ENCODE data around the gene MYLK4. TPM values are rescaled to one million over a fixed set of nuclear protein-coding genes. Genes with fewer than 3 reads are reported as not detected.

The MYLK4 gene
- total RNA-seq, 1 experiment from 2014 or later = 0.85 TPM

DNA sequence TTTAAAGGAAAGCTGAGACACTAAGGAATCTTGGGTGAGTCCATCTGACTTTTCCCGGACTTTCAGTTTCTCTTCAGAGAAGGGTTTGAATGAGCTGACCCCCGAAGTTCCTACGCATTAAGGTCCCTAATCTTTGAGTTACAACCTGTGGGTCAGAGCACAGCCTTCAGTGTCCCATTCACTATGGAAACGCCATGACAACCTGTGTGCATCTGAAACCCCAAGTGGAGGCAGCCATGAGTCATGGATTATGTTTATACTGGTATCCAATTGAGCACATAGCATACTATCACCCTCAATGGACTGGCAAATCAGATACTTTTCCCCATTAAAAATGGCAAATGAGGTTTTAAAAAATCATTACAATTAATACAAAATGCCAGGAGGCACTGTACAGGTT is 11.4 kb downstream of the MYLK4 start:
- ChIA-PET CTCF (no interaction called here), POLR2A (no interaction called here)
- intact Hi-C loops (cut with micrococcal nuclease; ENCODE audit: unreplicated experiment) (no loop called here), in situ Hi-C loops (cut with HindIII; ENCODE audit: low pct_unique_long_range_greater_than_20kb, low sequenced_read_pairs) (no loop called here)
- BruUV-seq (replicated peaks) = no TSS peak
- no peak overlapping the region for H3K27ac ChIP-seq (ENCODE audit: low read length)
- DNase-seq (ENCODE audit: low read depth, low spot score) (no peak), ATAC-seq (no peak)
- H3K36me3 ChIP-seq (ENCODE audit: control insufficient read depth, insufficient read depth, low read length) = no peaks in the 10 kb centered on the region
- H3K4me1 ChIP-seq (ENCODE audit: control insufficient read depth, insufficient read depth, low read length) = no peaks in the 10 kb centered on the region
- H3K27me3 ChIP-seq (ENCODE audit: control insufficient read depth, insufficient read depth, low read length) = no peaks in the 10 kb centered on the region
- H3K9me3 ChIP-seq (ENCODE audit: control insufficient read depth, insufficient read depth, low read depth, low read length) = no peaks in the 10 kb centered on the region
- no peak overlapping the region for H3K4me3 ChIP-seq (ENCODE audit: low read depth in 2 of 2, low read length in 2 of 2)
- TF ChIP-seq, protein P1, sequence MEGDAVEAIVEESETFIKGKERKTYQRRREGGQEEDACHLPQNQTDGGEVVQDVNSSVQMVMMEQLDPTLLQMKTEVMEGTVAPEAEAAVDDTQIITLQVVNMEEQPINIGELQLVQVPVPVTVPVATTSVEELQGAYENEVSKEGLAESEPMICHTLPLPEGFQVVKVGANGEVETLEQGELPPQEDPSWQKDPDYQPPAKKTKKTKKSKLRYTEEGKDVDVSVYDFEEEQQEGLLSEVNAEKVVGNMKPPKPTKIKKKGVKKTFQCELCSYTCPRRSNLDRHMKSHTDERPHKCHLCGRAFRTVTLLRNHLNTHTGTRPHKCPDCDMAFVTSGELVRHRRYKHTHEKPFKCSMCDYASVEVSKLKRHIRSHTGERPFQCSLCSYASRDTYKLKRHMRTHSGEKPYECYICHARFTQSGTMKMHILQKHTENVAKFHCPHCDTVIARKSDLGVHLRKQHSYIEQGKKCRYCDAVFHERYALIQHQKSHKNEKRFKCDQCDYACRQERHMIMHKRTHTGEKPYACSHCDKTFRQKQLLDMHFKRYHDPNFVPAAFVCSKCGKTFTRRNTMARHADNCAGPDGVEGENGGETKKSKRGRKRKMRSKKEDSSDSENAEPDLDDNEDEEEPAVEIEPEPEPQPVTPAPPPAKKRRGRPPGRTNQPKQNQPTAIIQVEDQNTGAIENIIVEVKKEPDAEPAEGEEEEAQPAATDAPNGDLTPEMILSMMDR (IDR thresholded peaks at IDR 0.05) = no peak
- no peak for TF ChIP-seq SIN3A (IDR thresholded peaks at IDR 0.05; ENCODE audit: borderline replicate concordance, insufficient read depth, low read depth, low read length)
- TF ChIP-seq POLR2AphosphoS5 (IDR thresholded peaks at IDR 0.05; ENCODE audit: low read depth, low read length) = no peak

DNA sequence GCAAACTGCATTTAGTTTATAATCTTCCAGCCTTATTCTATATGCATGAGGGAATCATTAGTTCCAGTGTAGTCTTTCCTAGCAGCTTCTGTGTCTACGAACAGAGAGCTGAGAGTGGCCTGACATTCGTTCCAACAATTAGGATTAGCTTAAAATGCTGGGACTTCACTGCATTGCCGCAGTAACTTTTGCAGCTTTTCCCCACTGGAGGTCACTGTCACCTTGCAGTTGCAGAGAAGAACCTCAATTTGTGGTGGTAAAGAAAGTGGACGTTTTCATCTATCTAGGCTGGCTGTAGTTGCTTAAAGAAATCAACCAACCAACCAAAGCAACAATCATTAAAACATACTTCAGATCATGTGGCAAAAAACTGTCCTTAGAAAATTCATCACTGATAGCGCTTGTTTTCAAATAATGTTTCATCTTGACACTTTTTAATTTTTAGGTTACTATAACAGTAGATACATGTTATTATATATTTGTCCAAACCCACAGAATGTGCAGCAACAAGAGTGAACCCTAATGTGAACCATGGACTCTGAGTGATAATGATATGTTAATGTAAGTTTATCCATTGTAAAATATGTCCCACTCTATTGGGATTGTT is 12.2 kb downstream of the MYLK4 start:
- Histone ChIP-seq H3K4me3 (ENCODE audit: low read depth in 2 of 2, low read length in 2 of 2) (no peak overlapping the region), H3K27me3 (ENCODE audit: control insufficient read depth, insufficient read depth, low read length) (no peaks in the 10 kb centered on the region), H3K4me1 (ENCODE audit: control insufficient read depth, insufficient read depth, low read length) (no peaks in the 10 kb centered on the region), H3K27ac (ENCODE audit: low read length) (no peak overlapping the region), H3K9me3 (ENCODE audit: control insufficient read depth, insufficient read depth, low read depth, low read length) (no peaks in the 10 kb centered on the region), H3K36me3 (ENCODE audit: control insufficient read depth, insufficient read depth, low read length) (no peaks in the 10 kb centered on the region)
- ATAC-seq = peak; percentile 87
- TF ChIP-seq SIN3A (IDR thresholded peaks at IDR 0.05; ENCODE audit: borderline replicate concordance, insufficient read depth, low read depth, low read length) = no peak
- TF ChIP-seq, protein P1 (IDR thresholded peaks at IDR 0.05) = peak; percentile 83
- ChIA-PET CTCF (interaction anchor here (0.7 to 1.1 kb wide), 5 partner anchors 12 to 161 kb away, joined by 3 to 12 read pairs (median 3); partner anchors contain the start of gene MYLK4), POLR2A (no interaction called here)
- DNase-seq (ENCODE audit: low read depth, low spot score) = peak; percentile 43
- intact Hi-C loops (cut with micrococcal nuclease; ENCODE audit: unreplicated experiment) = no loop called here
- in situ Hi-C loops (cut with HindIII; ENCODE audit: low pct_unique_long_range_greater_than_20kb, low sequenced_read_pairs) = no loop called here
- BruUV-seq (replicated peaks) = no TSS peak

DNA sequence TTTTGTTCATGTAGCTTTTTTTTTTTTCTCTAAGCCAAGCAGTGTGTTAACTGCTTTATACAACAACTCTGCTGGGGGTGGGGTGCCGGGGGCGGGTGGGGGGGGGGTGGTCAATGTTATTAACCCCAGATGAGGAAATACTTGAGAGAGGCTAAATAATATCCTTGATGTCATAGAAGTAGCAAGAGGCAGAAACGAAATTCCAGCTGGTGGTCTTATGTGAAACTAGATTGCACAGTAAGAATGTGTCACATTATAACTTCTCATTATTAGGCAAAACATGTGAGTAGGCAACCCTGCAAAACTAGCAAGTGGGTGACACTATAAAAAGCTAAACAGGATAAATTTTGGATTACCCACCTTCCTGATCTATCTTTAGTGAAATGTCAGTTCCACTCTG is 12.8 kb downstream of the MYLK4 start:
- intact Hi-C loops (cut with micrococcal nuclease; ENCODE audit: unreplicated experiment) (no loop called here), in situ Hi-C loops (cut with HindIII; ENCODE audit: low pct_unique_long_range_greater_than_20kb, low sequenced_read_pairs) (no loop called here)
- CTCF ChIA-PET = interaction anchor here (0.7 to 1.1 kb wide), 5 partner anchors 12 to 643 kb away, joined by 3 to 12 read pairs (median 3); partner anchors contain the start of gene MYLK4
- no peak overlapping the region for H3K27ac ChIP-seq (ENCODE audit: low read length)
- no peaks in the 10 kb centered on the region for H3K27me3 ChIP-seq (ENCODE audit: control insufficient read depth, insufficient read depth, low read length)
- POLR2A ChIA-PET = no interaction called here
- H3K4me1 ChIP-seq (ENCODE audit: control insufficient read depth, insufficient read depth, low read length) = no peaks in the 10 kb centered on the region
- no peak for DNase-seq (ENCODE audit: low read depth, low spot score)
- no TSS peak for BruUV-seq (replicated peaks)
- H3K4me3 ChIP-seq (ENCODE audit: low read depth in 2 of 2, low read length in 2 of 2) = no peak overlapping the region
- no peaks in the 10 kb centered on the region for H3K9me3 ChIP-seq (ENCODE audit: control insufficient read depth, insufficient read depth, low read depth, low read length)
- H3K36me3 ChIP-seq (ENCODE audit: control insufficient read depth, insufficient read depth, low read length) = no peaks in the 10 kb centered on the region
- 0 out of 2 replicates have a peak, but pooled peaks have one; percentile 40 for ATAC-seq
- no peak for TF ChIP-seq SIN3A (IDR thresholded peaks at IDR 0.05; ENCODE audit: borderline replicate concordance, insufficient read depth, low read depth, low read length)
- TF ChIP-seq, protein P1 (IDR thresholded peaks at IDR 0.05) = no peak
- TF ChIP-seq, protein P2, sequence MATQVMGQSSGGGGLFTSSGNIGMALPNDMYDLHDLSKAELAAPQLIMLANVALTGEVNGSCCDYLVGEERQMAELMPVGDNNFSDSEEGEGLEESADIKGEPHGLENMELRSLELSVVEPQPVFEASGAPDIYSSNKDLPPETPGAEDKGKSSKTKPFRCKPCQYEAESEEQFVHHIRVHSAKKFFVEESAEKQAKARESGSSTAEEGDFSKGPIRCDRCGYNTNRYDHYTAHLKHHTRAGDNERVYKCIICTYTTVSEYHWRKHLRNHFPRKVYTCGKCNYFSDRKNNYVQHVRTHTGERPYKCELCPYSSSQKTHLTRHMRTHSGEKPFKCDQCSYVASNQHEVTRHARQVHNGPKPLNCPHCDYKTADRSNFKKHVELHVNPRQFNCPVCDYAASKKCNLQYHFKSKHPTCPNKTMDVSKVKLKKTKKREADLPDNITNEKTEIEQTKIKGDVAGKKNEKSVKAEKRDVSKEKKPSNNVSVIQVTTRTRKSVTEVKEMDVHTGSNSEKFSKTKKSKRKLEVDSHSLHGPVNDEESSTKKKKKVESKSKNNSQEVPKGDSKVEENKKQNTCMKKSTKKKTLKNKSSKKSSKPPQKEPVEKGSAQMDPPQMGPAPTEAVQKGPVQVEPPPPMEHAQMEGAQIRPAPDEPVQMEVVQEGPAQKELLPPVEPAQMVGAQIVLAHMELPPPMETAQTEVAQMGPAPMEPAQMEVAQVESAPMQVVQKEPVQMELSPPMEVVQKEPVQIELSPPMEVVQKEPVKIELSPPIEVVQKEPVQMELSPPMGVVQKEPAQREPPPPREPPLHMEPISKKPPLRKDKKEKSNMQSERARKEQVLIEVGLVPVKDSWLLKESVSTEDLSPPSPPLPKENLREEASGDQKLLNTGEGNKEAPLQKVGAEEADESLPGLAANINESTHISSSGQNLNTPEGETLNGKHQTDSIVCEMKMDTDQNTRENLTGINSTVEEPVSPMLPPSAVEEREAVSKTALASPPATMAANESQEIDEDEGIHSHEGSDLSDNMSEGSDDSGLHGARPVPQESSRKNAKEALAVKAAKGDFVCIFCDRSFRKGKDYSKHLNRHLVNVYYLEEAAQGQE (IDR thresholded peaks at IDR 0.05; ENCODE audit: insufficient read depth in 1 of 2, low read depth in 2 of 2, low read length in 1 of 2) = no peak
- TF ChIP-seq TCF7L2 (IDR thresholded peaks at IDR 0.05; ENCODE audit: low read depth, low read length) = no peak
- no peak for TF ChIP-seq POLR2AphosphoS5 (IDR thresholded peaks at IDR 0.05; ENCODE audit: low read depth, low read length)

Measured in Panc1 (cell line).